HepG2 (cell line): ENCODE results near the gene PRTN3. TPM values are rescaled to one million over a fixed set of nuclear protein-coding genes. Genes with fewer than 3 reads are reported as not detected.

ENCODE experiments used
- ATAC-seq: fragments of 200-7000 bp; cut with Tn5 transposase; 3 replicates; pipeline ENCODE4 v1.9.1; 2020; ENCODE audit warnings: mild to moderate bottlenecking, moderate library complexity
- BruUV-seq: library from RNA; stranded (reverse); fragments of 400-500 nt; replicated peaks from 2 replicates; lab custom pipeline; 2021; lab: Mats Ljungman, UMichigan
- CTCF ChIA-PET: fragments of 300-600 bp; formaldehyde crosslinking; extraction: SDS; loops from one replicate; lab custom pipeline; 2021; ENCODE audit warnings: low total read pairs, inconsistent platforms, low intra/inter-chr PET ratio; lab: Yijun Ruan, JAX
- POLR2A ChIA-PET: fragments of 350-600 bp; sonication (Branson Sonifier 250); formaldehyde crosslinking; loops from one replicate; lab custom pipeline; 2020; ENCODE audit warnings: antibody characterized with exemption, inconsistent platforms; lab: Yijun Ruan, JAX
- DNase-seq: peaks from one replicate; pipeline ENCODE4 v3.0.0-alpha.2; 2015; ENCODE audit warnings: low spot score
- FAIRE-seq: peaks from 3 replicates; lab custom pipeline; 2011; peaks lifted over from hg19 to GRCh38; lab: Jason Lieb, UNC
- H2AFZ ChIP-seq: one replicate; pipeline ENCODE4 v1.6.1; 2011; ENCODE audit warnings: low read length, inconsistent platforms
- H3K27ac ChIP-seq: fragments of 300-600 bp; 3 replicates; pipeline ENCODE4 v1.8.0; 2011; ENCODE audit warnings: mixed run types, mild to moderate bottlenecking, mixed read lengths, low read length, inconsistent platforms; ENCODE audit not compliant: insufficient read depth; ENCODE audit errors: extremely low read length
- H3K27me3 ChIP-seq, 2 experiments: fragments of 200-600 bp in 1 of 2; 2 replicates in 1 of 2; 3 replicates in 1 of 2; pipeline versions ENCODE4 v1.6.0 to v1.8.0; 2011; ENCODE audit warnings: low read length in 2 of 2, mild to moderate bottlenecking in 2 of 2, moderate library complexity in 2 of 2, inconsistent platforms in 1 of 2; ENCODE audit not compliant: insufficient read depth in 2 of 2, control insufficient read depth in 1 of 2
- H3K36me3 ChIP-seq, 2 experiments: fragments of 200-600 bp in 1 of 2; replicated peaks in 1 of 2; 2 replicates in 1 of 2; 3 replicates in 1 of 2; pipeline versions ENCODE4 v1.5.1 to v1.8.0; 2011; ENCODE audit warnings: low read length in 2 of 2, inconsistent platforms in 1 of 2; ENCODE audit not compliant: insufficient read depth in 2 of 2, control insufficient read depth in 1 of 2
- H3K4me1 ChIP-seq: 2 replicates; pipeline ENCODE4 v1.5.1; 2012; ENCODE audit warnings: low read length, inconsistent platforms; ENCODE audit not compliant: insufficient read depth
- H3K4me2 ChIP-seq: 2 replicates; pipeline ENCODE4 v1.6.0; 2011; ENCODE audit warnings: low read depth, low read length, inconsistent platforms
- H3K4me3 ChIP-seq, 3 experiments: fragments of 200-600 bp in 1 of 3; sonication (generic), shearing (Covaris generic) in 1 of 3; replicated peaks in 1 of 3; 2 replicates each; pipeline ENCODE4 v1.5.1; 2011 to 2016; ENCODE audit warnings: low read length in 3 of 3, inconsistent platforms in 2 of 3, low read depth in 2 of 3, mild to moderate bottlenecking in 2 of 3, control low read depth in 1 of 3, mixed read lengths in 1 of 3; ENCODE audit not compliant: insufficient read depth in 1 of 3
- H3K79me2 ChIP-seq: one replicate; pipeline ENCODE4 v1.6.1; 2011; ENCODE audit warnings: low read length, inconsistent platforms; ENCODE audit not compliant: insufficient read depth
- H3K9ac ChIP-seq: 2 replicates; pipeline ENCODE4 v1.6.0; 2011; ENCODE audit warnings: mild to moderate bottlenecking, low read depth, low read length, inconsistent platforms; ENCODE audit not compliant: insufficient read depth
- H3K9me3 ChIP-seq: 2 replicates; pipeline ENCODE4 v1.5.1; 2012; ENCODE audit warnings: mild to moderate bottlenecking, low read length
- H4K20me1 ChIP-seq: 2 replicates; pipeline ENCODE4 v1.6.0; 2011; ENCODE audit warnings: inconsistent platforms, mild to moderate bottlenecking, low read length, moderate library complexity; ENCODE audit not compliant: insufficient read depth
- AGO2 ChIP-seq: fragments of 200-400 bp; formaldehyde crosslinking; optimal IDR thresholded peaks from 2 replicates; pipeline ENCODE3; 2017; ENCODE audit warnings: mild to moderate bottlenecking, low read depth, low read length, moderate library complexity
- CHD2 ChIP-seq: IDR thresholded peaks from 2 replicates; pipeline ENCODE4 v1.6.1; 2011; ENCODE audit warnings: low read depth, low read length, improper control_type of control experiment
- KLF15 ChIP-seq: sonication (generic); formaldehyde crosslinking; IDR thresholded peaks from 2 replicates; pipeline ENCODE4 v1.8.1; 2023; ENCODE audit warnings: borderline replicate concordance, mild to moderate bottlenecking, inconsistent platforms, missing genetic modification reagents, mixed read lengths
- NBN ChIP-seq: fragments of 450-650 bp; conservative IDR thresholded peaks from 2 replicates; pipeline ENCODE4 v1.6.1; 2017
- REPIN1 ChIP-seq: sonication (generic); formaldehyde crosslinking; IDR thresholded peaks from 2 replicates; pipeline ENCODE4 v1.8.0; 2022; ENCODE audit warnings: missing genetic modification reagents, low read depth, mild to moderate bottlenecking, borderline replicate concordance
- SIN3B ChIP-seq: fragments of 150-350 bp; IDR thresholded peaks from 2 replicates; pipeline ENCODE4 v1.6.1; 2014; ENCODE audit warnings: low read length
- ZNF383 ChIP-seq: sonication (generic); formaldehyde crosslinking; IDR thresholded peaks from 2 replicates; pipeline ENCODE4 v1.4.0; 2020; ENCODE audit warnings: missing genetic modification reagents, mild to moderate bottlenecking, borderline replicate concordance
- ZSCAN30 ChIP-seq: sonication (generic); formaldehyde crosslinking; IDR thresholded peaks from 2 replicates; pipeline ENCODE4 v1.5.0; 2020; ENCODE audit warnings: mild to moderate bottlenecking, missing genetic modification reagents
- WGBS: methylation state at CpG from one replicate; pipeline ENCODE4 v1.1.6; 2017; ENCODE audit warnings: low lambda C conversion rate; 5-methylcytosine and 5-hydroxymethylcytosine counted together
- in situ Hi-C: cut with HindIII; loops from 2 replicates; pipeline ENCODE4 v1.10.0; 2017; ENCODE audit warnings: low pct_unique_long_range_greater_than_20kb; ENCODE audit not compliant: extremely low pct_ligation_motif_present
- intact Hi-C: fragments of 100-400 bp; cut with micrococcal nuclease; formaldehyde crosslinking; loops from one replicate; pipeline ENCODE4 v1.10.0; 2022; ENCODE audit not compliant: unreplicated experiment
- polyA plus RNA-seq, 8 experiments: library from polyadenylated mRNA; depleted of rRNA in 3 of 8; stranded (reverse) in 7 of 8; unstranded in 1 of 8; fragments of >200 nt; fragmentation: Illumina TruSeq in 4 of 8; extraction: Trizol in 4 of 8; gene quantifications; 2 replicates each; pipeline versions ENCODE4 v1.2.1 to v1.2.3, GENCODE V29; 2011 to 2016; ENCODE audit warnings: low read depth in 4 of 8, missing spikeins in 1 of 8, mixed read lengths in 1 of 8; ENCODE audit not compliant: insufficient read depth in 1 of 8
- total RNA-seq, 5 experiments: library from RNA; depleted of rRNA; stranded (reverse); fragments of >200 nt; fragmentation: Illumina TruSeq; extraction: Trizol; gene quantifications; 2 replicates each; pipeline ENCODE4 v1.2.3, GENCODE V29; 2016; ENCODE audit warnings: low read depth in 1 of 5
- TF ChIP-seq, protein P1 (sequence below): IDR thresholded peaks from 2 replicates; pipeline ENCODE4 v1.6.1; 2016; ENCODE audit warnings: missing biosample characterization, missing genetic modification reagents, low read depth
- TF ChIP-seq, protein P2 (sequence below): sonication (generic); formaldehyde crosslinking; IDR thresholded peaks from 2 replicates; pipeline ENCODE4 v1.4.0; 2020; ENCODE audit warnings: missing genetic modification reagents; ENCODE audit errors: not compliant biosample characterization
- TF ChIP-seq, protein P3 (sequence below): sonication (generic); formaldehyde crosslinking; IDR thresholded peaks from 2 replicates; pipeline ENCODE4 v1.5.0; 2020; ENCODE audit warnings: mild to moderate bottlenecking, missing genetic modification reagents, borderline replicate concordance
- TF ChIP-seq, protein P4 (sequence below): sonication (generic); formaldehyde crosslinking; IDR thresholded peaks from 2 replicates; pipeline ENCODE4 v1.9.0; 2022; ENCODE audit warnings: low read depth, missing genetic modification reagents
- TF ChIP-seq, protein P5 (sequence below): sonication (generic); formaldehyde crosslinking; conservative IDR thresholded peaks from 2 replicates; pipeline ENCODE4 v1.5.0; 2020; ENCODE audit warnings: missing genetic modification reagents

Gene PRTN3
- total and polyA plus RNA-seq, 2 of the 13 experiments (the other 11 are each of a cell fraction or from before 2014, with no cell fraction given) = not detected

DNA sequence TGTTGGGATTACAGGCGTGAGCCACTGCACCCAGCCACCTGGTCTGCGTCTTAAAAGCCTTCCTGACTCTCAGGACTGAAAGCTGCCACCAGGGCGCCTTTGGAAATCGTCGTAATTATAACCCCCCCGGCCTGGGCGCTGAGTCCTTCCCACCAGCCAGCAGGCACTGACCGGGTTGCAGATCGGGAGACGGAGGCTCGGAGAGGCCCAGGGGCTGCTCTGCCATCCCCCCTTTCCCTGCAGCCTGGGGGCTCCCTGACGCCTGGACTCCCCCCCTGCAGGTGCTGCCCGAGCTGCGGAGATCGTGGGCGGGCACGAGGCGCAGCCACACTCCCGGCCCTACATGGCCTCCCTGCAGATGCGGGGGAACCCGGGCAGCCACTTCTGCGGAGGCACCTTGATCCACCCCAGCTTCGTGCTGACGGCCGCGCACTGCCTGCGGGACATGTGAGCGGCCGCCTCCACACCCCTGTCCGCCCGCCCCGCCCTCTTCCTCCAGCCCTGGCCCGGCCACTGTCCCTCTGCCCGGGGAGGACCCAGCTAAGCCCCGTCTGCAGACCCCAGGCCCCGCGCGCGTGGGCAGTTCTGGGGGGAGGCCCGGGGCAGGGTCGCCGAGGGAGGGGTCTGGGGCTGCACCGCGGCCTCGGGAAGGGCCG is 2.5 kb downstream of the PRTN3 start:
- H3K79me2 ChIP-seq = no peaks in the 10 kb centered on the region
- H3K4me3 ChIP-seq = peak overlapping the region in 2 of 3 experiments; percentile 19 to 64; a peak in 3 of 6 replicates
- no peak overlapping the region for H3K27ac ChIP-seq
- no peaks in the 10 kb centered on the region for H4K20me1 ChIP-seq
- in situ Hi-C loops = no loop called here
- no peaks in the 10 kb centered on the region for H3K36me3 ChIP-seq
- CTCF ChIA-PET = no interaction called here
- intact Hi-C loops = no loop called here
- DNase-seq (no peak), FAIRE-seq (no peak), ATAC-seq (peak; percentile 59)
- H3K27me3 ChIP-seq = peaks cover 20 to 71% of the 10 kb centered on the region in 2 experiments
- 0% methylated on average over 4 of the region's 46 CpGs for WGBS
- H2AFZ ChIP-seq = no peak overlapping the region
- H3K9ac ChIP-seq = no peak overlapping the region
- POLR2A ChIA-PET = no interaction called here
- H3K9me3 ChIP-seq = no peaks in the 10 kb centered on the region
- H3K4me2 ChIP-seq = peak overlapping the region; percentile 71
- no TSS peak for BruUV-seq
- peaks cover 31% of the 10 kb centered on the region for H3K4me1 ChIP-seq
- TF ChIP-seq CHD2 = no peak
- TF ChIP-seq NBN = no peak
- TF ChIP-seq, protein P1, sequence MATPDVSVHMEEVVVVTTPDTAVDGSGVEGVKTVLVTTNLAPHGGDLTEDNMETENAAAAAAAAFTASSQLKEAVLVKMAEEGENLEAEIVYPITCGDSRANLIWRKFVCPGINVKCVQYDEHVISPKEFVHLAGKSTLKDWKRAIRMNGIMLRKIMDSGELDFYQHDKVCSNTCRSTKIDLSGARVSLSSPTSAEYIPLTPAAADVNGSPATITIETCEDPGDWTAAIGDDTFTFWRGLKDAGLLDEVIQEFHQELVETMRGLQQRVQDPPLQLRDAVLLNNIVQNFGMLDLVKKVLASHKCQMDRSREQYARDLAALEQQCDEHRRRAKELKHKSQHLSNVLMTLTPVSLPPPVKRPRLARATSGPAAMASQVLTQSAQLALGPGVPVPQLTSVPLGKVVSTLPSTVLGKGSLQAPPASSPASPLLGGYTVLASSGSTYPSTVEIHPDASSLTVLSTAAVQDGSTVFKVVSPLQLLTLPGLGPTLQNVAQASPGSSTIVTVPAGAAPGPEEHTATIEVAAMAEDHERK (CRISPR knock-in tag) = no peak
- TF ChIP-seq, protein P2, sequence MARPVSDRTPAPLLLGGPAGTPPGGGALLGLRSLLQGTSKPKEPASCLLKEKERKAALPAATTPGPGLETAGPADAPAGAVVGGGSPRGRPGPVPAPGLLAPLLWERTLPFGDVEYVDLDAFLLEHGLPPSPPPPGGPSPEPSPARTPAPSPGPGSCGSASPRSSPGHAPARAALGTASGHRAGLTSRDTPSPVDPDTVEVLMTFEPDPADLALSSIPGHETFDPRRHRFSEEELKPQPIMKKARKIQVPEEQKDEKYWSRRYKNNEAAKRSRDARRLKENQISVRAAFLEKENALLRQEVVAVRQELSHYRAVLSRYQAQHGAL (CRISPR knock-in tag) = no peak
- TF ChIP-seq, protein P3, sequence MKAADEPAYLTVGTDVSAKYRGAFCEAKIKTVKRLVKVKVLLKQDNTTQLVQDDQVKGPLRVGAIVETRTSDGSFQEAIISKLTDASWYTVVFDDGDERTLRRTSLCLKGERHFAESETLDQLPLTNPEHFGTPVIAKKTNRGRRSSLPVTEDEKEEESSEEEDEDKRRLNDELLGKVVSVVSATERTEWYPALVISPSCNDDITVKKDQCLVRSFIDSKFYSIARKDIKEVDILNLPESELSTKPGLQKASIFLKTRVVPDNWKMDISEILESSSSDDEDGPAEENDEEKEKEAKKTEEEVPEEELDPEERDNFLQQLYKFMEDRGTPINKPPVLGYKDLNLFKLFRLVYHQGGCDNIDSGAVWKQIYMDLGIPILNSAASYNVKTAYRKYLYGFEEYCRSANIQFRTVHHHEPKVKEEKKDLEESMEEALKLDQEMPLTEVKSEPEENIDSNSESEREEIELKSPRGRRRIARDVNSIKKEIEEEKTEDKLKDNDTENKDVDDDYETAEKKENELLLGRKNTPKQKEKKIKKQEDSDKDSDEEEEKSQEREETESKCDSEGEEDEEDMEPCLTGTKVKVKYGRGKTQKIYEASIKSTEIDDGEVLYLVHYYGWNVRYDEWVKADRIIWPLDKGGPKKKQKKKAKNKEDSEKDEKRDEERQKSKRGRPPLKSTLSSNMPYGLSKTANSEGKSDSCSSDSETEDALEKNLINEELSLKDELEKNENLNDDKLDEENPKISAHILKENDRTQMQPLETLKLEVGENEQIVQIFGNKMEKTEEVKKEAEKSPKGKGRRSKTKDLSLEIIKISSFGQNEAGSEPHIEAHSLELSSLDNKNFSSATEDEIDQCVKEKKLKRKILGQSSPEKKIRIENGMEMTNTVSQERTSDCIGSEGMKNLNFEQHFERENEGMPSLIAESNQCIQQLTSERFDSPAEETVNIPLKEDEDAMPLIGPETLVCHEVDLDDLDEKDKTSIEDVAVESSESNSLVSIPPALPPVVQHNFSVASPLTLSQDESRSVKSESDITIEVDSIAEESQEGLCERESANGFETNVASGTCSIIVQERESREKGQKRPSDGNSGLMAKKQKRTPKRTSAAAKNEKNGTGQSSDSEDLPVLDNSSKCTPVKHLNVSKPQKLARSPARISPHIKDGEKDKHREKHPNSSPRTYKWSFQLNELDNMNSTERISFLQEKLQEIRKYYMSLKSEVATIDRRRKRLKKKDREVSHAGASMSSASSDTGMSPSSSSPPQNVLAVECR (CRISPR knock-in tag) = no peak; the same call in 1 of the 2 replicates
- no peak for TF ChIP-seq KLF15 (CRISPR knock-in tag)
- TF ChIP-seq AGO2 = no peak
- TF ChIP-seq, protein P4, sequence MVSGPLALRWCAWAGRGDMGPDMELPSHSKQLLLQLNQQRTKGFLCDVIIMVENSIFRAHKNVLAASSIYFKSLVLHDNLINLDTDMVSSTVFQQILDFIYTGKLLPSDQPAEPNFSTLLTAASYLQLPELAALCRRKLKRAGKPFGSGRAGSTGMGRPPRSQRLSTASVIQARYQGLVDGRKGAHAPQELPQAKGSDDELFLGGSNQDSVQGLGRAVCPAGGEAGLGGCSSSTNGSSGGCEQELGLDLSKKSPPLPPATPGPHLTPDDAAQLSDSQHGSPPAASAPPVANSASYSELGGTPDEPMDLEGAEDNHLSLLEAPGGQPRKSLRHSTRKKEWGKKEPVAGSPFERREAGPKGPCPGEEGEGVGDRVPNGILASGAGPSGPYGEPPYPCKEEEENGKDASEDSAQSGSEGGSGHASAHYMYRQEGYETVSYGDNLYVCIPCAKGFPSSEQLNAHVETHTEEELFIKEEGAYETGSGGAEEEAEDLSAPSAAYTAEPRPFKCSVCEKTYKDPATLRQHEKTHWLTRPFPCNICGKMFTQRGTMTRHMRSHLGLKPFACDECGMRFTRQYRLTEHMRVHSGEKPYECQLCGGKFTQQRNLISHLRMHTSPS (CRISPR knock-in tag) = no peak
- no peak for TF ChIP-seq ZSCAN30 (CRISPR knock-in tag)
- no peak for TF ChIP-seq REPIN1 (CRISPR knock-in tag)
- TF ChIP-seq, protein P5, sequence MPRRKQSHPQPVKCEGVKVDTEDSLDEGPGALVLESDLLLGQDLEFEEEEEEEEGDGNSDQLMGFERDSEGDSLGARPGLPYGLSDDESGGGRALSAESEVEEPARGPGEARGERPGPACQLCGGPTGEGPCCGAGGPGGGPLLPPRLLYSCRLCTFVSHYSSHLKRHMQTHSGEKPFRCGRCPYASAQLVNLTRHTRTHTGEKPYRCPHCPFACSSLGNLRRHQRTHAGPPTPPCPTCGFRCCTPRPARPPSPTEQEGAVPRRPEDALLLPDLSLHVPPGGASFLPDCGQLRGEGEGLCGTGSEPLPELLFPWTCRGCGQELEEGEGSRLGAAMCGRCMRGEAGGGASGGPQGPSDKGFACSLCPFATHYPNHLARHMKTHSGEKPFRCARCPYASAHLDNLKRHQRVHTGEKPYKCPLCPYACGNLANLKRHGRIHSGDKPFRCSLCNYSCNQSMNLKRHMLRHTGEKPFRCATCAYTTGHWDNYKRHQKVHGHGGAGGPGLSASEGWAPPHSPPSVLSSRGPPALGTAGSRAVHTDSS (CRISPR knock-in tag) = no peak
- no peak for TF ChIP-seq ZNF383 (CRISPR knock-in tag)
- no peak for TF ChIP-seq SIN3B
